RPMI8226 (cell line): ENCODE results near the gene ZNF23.
"Not testable (repeated sequence)": the region's sequence is repeated elsewhere in the genome, so short reads cannot be mapped to it uniquely, and the experiment has no call there.

ENCODE experiments used
- DNase-seq: peaks from one replicate; pipeline ENCODE4 v3.0.0-alpha.2; 2015

ZNF23 gene

DNA sequence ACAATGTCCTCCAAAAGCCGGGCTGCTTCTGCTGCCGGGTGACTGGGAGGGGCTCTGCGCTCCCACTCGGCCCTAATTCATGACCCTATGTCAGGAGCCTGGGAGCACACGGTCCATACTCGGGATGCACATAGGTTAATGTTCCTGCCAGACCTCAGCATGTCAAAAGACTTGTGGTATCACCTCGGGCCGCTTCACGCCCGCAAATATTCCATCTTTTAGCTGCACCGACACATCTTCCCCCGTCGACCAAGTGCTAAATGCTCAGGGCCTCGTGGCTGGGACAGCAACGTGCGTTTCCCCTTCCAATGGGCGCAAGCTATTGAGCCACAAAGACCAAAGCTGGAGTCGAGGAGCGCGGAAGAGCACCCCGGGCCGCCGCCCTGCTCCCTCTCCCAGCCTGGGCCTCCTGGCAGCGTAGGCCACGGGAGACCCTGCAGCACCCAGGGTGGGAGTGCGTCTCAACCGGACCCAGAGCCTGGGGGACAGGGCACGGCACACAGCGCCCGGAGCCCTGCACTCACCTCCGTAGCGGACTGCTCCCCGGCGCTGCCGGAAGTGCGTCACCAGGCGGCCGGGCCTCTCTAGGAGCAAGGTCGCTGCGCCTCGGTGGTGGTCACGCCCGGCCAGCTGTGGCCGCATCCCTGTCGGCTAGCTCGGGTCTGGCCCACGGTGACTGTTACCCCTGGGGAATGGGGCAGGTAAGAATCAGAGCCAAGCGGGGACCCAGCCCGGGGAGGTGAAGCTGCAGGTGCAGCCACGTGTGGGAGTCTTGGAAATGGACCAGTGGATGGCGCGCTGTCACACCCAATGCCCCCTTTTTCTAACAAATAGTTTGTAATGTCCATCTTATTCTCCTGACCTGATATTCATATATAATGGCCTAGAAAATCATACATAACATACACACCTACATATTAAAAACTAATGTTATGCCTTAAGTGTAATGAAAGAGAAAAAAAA lies at the start of gene ZNF23:
Gene ZNF23, minus strand, starts transcription at position 562 of the 963 bp plus-strand sequence. CDS start 5,451 bp downstream, outside the sequence.
- peak; percentile 90 for DNase-seq

GRCh38 chr16:71507061-71507460 lies 45.0 kb upstream of the ZNF23 start:
- DNase-seq, result no peak

- no peak for DNase-seq
These were observed 42.9 kb upstream of the ZNF23 start for GRCh38 chr16:71504901-71505300.

GRCh38 chr16:71504051-71504450 lies 42.0 kb upstream of the ZNF23 start:
- not testable (repeated sequence) for DNase-seq

DNA sequence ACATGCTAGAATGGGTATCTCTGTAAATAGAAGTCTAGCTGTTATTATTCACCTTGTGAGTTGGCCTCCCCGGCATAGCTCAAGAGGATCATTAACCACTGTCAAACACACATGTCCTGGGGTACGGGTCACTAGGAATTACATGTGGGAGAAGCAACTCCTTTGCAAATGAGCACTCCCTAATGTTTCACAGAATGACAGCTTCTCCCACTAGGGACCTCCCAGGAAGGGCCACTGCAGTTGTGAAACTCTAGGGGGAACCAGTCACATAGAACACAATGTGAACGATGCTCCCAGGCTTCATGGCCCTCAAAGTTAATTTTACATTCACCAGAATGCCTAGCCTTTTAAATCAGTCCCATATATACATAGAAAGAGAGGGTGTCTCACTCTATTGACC lies 39.5 kb upstream of the ZNF23 start:
- no peak for DNase-seq

GRCh38 chr16:71500964-71501363 lies 38.9 kb upstream of the ZNF23 start:
- DNase-seq, result no peak

DNA sequence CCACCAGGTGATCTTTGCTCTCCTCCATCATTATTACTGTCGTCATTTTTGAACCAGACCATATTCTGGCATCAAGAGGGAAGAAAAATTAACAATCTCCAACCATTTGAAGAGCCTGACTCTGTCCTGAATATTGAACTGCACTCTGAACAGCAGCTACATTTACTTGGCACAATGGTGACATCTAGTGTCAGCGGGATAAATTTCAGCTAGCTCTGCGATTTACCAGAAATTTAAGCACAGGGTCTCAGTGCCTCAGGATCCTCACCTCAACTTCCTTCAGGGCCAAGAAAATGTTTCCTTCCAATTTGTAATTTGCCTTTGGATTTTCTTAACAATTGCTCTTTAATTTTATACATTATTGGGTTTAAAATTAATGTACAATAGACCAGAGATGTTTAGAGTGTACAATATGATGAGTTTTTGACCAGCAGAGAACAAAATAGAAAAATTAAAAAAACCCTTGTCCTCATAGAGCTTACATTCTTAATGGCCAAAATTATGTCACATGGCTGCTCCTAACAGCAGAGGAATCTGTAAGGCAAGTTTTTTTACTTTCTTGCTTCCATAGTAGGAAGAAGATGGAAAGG lies 37.8 kb upstream of the ZNF23 start:
- DNase-seq, result peak; percentile 67

DNA sequence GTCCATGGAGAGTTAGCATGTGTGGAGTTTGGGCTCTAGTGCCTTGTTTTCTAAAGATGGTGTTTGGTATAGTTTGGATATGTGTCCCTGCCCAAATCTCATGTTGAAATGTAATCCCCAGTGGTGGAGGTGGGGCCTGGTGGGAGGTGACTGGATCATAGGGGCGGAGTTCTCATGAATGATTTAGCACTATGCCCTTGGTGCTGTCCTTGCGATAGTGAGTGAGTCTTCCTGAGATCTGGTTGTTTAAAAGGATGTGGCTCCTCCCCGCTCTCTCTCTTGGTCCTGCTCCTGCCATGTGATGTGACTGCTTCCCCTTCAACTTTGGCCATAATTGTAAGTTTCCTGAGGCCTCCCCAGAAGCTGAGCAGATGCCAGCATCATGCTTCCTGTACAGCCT lies 36.0 kb upstream of the ZNF23 start:
- DNase-seq, result no peak

DNA sequence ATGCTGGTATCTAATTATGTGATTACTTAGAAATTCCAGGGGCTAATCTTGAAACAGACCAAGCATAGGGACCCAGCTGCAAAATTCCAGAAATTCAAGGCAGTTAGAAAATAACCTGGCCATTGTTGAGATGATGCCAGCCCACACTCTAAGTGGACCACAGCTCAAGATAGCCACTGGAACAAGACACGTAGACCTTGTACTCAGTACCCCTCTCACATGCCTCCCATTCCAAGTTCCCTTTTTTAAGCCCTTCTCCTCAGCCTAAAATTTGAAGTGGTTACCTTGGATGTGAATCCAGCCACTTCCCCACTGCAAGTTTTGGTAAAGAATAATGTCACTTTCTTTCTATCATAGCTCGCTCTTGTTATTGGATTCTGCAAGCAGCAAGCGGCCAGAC lies 31.2 kb upstream of the ZNF23 start:
- DNase-seq, result no peak

GRCh38 chr16:71492786-71493185 lies 30.7 kb upstream of the ZNF23 start:
- no peak for DNase-seq

- no peak for DNase-seq
These were observed 29.0 kb upstream of the ZNF23 start for GRCh38 chr16:71491054-71491453.

DNA sequence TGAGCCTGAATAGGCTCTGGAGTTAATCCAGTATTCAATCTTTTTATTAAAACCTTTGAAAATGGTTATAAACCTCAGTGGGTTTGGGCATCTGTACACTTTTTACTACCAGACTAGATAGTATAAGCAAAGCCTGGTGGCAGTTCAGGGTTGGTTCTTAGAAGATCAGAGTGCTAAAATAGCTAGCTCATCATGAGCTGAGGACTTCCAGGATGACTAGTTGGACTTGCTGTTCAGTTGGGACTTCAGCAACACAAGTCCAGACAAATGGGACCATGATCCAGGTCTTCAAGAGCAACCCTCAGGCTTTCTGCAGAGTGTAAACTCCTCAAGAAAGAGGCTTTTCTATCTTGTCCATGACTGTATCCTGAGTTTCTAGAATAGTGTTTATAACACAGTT lies 28.3 kb upstream of the ZNF23 start:
- no peak for DNase-seq

DNA sequence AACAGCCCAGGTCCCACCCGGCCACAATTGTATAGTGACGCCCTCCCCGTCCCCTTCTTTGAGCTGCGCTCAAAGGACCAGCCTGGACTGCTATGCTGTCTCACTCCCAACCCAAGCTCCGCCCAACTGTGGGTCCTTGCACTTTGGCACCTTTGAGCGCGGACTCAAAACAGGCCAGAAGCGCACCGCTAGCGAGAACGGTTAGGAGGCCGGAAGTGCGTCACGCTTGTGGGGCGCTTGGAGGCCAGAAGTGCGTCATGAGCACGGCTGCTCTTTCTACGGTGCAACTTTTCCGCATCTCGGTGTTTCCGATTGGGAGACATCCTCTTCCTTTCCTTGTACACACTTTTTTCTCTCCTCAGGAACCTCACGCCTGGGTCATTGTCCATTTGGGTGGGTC lies 27.1 kb upstream of the ZNF23 start, which contains the start of gene ZNF19:
Gene ZNF19, minus strand, starts transcription at position 203 of the 400 bp plus-strand sequence. CDS start 7,210 bp downstream, outside the sequence.
- DNase-seq, result no peak

DNA sequence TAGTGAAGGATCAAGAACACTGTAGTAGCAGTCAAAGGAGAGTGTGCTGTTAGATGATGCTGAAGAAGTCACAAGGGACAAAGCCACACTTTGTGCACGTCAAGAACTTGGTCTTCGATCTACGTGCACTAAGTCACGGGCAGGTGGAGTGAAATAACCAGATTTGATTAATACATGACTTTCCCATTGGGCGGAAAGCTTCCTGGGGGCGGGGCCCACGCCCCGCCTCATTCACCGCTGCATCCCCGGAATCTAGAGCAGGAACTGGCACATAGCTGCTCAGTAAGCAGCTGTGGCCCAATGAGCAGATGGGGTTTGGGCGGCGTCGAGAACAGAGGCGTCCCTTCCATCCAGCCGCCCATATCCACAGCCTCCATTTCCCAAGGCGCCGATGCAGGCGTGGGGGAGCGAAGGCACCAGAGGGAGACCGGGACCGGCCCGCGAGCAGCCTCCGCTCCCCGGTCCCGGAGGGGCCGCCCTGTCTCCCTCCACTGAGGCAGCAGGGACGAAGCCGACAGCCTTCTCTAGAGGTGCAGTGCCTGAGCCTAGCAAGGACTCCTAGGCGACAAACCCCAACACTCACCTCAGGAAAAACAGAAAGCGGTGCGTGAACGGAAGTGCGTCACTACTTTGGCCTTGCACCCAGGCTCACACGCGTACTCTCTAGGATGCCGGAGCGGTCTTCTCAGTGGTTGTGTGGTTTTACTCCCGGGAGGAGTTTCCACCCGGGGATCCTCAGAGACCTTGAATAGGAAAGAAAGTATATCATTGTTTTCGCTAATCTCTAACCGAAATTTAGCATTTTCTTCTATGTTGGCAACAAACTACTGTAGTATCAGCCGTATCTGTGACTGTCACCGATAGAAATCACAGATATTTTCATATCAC lies 22.2 kb upstream of the ZNF23 start:
- peak; percentile 93 for DNase-seq

DNA sequence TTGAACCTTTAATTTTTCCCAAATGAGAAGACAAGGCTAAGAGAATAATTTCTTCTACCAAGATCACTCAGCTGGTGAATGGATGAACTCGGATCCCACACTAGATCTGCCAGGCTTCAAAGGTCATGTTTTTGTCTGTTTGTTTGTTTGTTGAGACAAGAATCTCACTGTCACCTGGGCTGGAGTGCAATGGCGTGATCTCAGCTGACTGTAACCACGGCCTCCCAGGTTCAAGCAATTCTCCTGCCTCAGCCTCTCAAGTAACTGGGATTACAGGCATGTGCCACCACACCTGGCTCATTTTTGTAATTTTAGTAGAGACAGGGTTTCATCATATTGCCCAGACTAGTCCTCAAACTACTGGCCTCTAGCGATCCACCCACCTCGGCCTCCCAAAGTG lies 20.5 kb upstream of the ZNF23 start:
- DNase-seq, result no peak

GRCh38 chr16:71480956-71481355 lies 18.9 kb upstream of the ZNF23 start:
- no peak for DNase-seq

DNA sequence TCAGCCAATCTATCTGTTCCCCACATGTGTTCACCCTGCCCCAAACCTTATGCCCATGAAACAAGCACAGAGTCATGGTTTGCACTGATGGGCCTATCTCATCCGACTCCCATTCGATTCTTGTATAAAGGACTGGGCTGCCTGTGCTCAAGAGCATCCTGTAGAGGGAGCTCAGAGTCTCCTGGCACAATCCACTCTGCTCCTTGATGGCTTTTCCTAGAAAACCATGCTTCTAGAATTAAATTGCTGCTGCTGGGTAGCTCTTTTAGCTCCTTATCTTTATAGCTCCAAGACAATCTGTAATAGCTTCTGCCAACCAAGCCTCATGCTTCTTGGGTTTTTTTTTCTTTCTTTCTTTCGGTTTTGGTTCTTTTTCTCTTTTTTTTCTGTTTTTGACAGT lies 17.4 kb upstream of the ZNF23 start:
- no peak for DNase-seq

GRCh38 chr16:71476457-71477124 lies 14.5 kb upstream of the ZNF23 start:
- no peak for DNase-seq

- no peak for DNase-seq
These were observed 12.8 kb upstream of the ZNF23 start for GRCh38 chr16:71474864-71475263.

GRCh38 chr16:71473891-71474290 lies 11.8 kb upstream of the ZNF23 start:
- DNase-seq, result no peak

DNA sequence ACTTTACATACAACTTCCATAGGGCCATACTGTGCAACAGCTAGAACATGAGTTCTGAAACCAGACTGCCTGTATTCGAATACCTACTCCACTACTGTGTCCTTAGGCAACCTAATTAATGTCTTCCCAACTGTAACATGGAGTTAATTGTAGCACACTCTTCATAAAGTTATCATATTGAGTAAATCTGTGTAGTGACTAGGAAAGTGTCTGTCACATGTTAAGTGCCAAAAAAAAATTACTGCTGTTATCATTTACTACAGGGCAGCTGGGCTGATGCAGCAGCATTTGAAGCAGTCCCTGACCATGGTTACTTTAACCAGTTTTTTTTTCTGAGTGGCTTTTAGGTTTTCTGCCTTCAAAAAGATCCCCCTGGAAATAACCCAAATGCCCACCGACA lies 10.9 kb upstream of the ZNF23 start:
- DNase-seq, result no peak

GRCh38 chr16:71472051-71472450 lies 10.0 kb upstream of the ZNF23 start:
- DNase-seq, result no peak

DNA sequence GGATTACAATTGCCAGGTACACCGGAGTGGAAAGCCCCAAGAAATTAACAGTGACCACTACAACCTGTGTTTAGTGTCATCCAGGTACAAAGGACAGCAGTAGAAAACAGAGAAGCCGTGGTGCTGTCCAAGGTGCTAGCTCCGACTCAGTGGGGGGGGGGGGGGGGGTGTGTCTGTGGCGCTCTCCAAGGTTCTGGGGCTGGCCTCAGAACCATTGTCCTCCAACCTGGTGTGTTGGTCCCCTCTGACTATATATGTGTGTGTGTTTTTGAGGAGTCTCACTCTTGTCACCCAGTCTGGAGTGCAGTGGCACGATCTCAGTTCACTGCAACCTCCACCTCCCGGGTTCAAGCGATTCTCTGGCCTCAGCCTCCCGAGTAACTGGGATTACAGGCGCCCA lies 5.8 kb upstream of the ZNF23 start:
- peak; percentile 80 for DNase-seq
